Activated T-cell treated with anti-CD3 and anti-CD28 coated beads, Interleukin-2, amount 50 U/mL, for 4 hours (primary cell): ENCODE results near the gene NQO2. TPM values are rescaled to one million over a fixed set of nuclear protein-coding genes. Genes with fewer than 3 reads are reported as not detected.
"Not testable (repeated sequence)": the region's sequence is repeated elsewhere in the genome, so short reads cannot be mapped to it uniquely, and the experiment has no call there.

ENCODE experiments used
- ATAC-seq, 2 donors: fragments of 200-7000 bp; cut with Tn5 transposase; one replicate each; pipeline ENCODE4 v1.10.0; 2021
- DNase-seq: peaks from one replicate; pipeline ENCODE4 v3.0.0-alpha.2; 2020
- H3K27me3 Mint-ChIP-seq: one replicate; pipeline ENCODE4 v1.8.0; 2021; ENCODE audit warnings: low read depth, mixed read lengths
- H3K36me3 Mint-ChIP-seq: one replicate; pipeline ENCODE4 v1.8.0; 2022; ENCODE audit warnings: mixed read lengths; ENCODE audit not compliant: insufficient read depth
- H3K4me1 Mint-ChIP-seq: one replicate; pipeline ENCODE4 v1.8.0; 2021; ENCODE audit warnings: low read depth, mixed read lengths
- H3K4me3 Mint-ChIP-seq: one replicate; pipeline ENCODE4 v1.8.0; 2021; ENCODE audit warnings: mild to moderate bottlenecking, moderate library complexity, mixed read lengths
- H3K9me3 Mint-ChIP-seq: one replicate; pipeline ENCODE4 v1.8.0; 2021; ENCODE audit warnings: mixed read lengths
- total RNA-seq, 3 donors: library from RNA; stranded (reverse); gene quantifications; one replicate each; pipeline ENCODE4 v1.2.1, GENCODE V29; 2021

The NQO2 gene
- total RNA-seq, 3 donors from 2014 or later, result 35.5 to 41.8 (median 38.4) TPM

GRCh38 chr6:3041606-3042005, 41.9 kb downstream of the NQO2 start:
- Mint-ChIP-seq H3K4me1 (no peaks in the 10 kb centered on the region), H3K27me3 (peaks cover 2% of the 10 kb centered on the region), H3K9me3 (no peaks in the 10 kb centered on the region), H3K4me3 (no peak overlapping the region), H3K36me3 (no peaks in the 10 kb centered on the region)
- DNase-seq (no peak), ATAC-seq (no peak)

- Mint-ChIP-seq H3K4me3 (no peak overlapping the region), H3K4me1 (no peaks in the 10 kb centered on the region), H3K27me3 (peaks cover 4% of the 10 kb centered on the region), H3K9me3 (no peaks in the 10 kb centered on the region), H3K36me3 (no peaks in the 10 kb centered on the region)
- DNase-seq, result no peak
- no peak for ATAC-seq
Observed at GRCh38 chr6:3045369-3045768, 45.7 kb downstream of the NQO2 start.

- H3K4me3 Mint-ChIP-seq, result no peak overlapping the region
- DNase-seq, result no peak
- ATAC-seq, result no peak
- no peaks in the 10 kb centered on the region for H3K36me3 Mint-ChIP-seq
- peaks cover 4% of the 10 kb centered on the region for H3K27me3 Mint-ChIP-seq
- no peaks in the 10 kb centered on the region for H3K4me1 Mint-ChIP-seq
- H3K9me3 Mint-ChIP-seq, result no peaks in the 10 kb centered on the region
Observed at GRCh38 chr6:3045777-3046176, 46.1 kb downstream of the NQO2 start.

GRCh38 chr6:3046295-3046694, 46.6 kb downstream of the NQO2 start:
- no peaks in the 10 kb centered on the region for H3K36me3 Mint-ChIP-seq
- ATAC-seq, result no peak
- H3K27me3 Mint-ChIP-seq, result peaks cover 4% of the 10 kb centered on the region
- H3K4me1 Mint-ChIP-seq, result no peaks in the 10 kb centered on the region
- no peak for DNase-seq
- H3K9me3 Mint-ChIP-seq, result no peaks in the 10 kb centered on the region
- H3K4me3 Mint-ChIP-seq, result no peak overlapping the region

DNA sequence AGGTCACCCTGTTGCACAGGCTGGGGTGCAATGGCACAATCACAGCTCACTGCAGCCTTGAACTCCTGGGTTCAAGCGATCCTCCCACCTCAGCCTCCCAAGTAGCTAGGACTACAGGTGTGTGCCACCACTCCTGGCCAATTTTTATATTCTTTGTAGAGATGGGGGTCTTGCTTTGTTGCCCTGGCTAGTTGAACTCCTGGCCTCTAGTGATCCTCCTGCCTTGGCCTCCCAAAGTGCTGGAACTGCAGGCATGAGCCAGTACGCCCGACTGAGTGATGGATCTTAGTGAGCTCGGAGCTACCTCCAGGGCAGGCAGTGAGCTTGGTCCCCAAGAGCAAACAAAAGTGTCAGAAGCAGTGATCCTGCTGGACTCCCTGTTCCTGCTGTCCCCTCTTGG, 48.3 kb downstream of the NQO2 start:
- not testable (repeated sequence) for H3K4me3 Mint-ChIP-seq, H3K36me3 Mint-ChIP-seq, H3K4me1 Mint-ChIP-seq, H3K9me3 Mint-ChIP-seq, H3K27me3 Mint-ChIP-seq, ATAC-seq, DNase-seq

DNA sequence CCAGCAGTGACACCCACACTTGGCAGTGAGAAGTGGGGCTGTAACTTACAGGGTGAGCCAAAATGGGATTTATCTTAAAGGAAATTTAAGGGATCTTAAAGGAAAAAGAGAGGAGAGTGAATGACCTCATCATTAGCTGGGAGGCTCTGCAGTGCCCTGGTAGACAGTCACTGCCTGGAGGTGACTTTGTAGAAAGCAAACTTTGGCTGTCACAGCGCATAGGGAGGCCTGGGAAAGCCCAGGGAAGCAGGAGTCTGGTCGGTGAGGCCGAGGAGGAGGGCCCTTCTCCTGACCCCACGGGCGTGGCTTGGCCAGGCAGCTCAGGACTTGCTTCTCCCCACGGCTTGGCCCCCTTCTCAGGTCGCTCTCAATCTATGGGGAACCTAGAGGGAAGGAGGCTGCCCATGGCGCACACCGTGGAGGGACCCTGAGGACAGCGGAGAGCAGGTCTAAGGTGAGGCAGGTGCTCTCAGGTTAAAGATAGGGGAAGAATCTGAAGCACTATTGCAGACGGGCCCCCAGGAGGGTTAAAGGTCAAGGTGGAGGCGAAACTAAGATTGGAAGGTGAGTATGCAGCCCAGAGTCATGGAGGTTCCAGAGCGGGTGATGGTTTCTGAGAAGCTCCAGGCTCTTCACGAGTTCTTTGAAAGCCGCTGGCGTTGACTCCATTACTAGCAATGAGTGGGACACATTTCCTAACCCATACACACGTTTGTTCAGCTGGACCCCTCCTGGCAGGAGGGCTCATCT, 53.0 kb downstream of the NQO2 start:
- Mint-ChIP-seq H3K27me3 (no peaks in the 10 kb centered on the region), H3K9me3 (no peaks in the 10 kb centered on the region), H3K4me3 (peak overlapping the region; percentile 73), H3K4me1 (peaks cover 12% of the 10 kb centered on the region), H3K36me3 (no peaks in the 10 kb centered on the region)
- no peak for ATAC-seq
- DNase-seq, result no peak

DNA sequence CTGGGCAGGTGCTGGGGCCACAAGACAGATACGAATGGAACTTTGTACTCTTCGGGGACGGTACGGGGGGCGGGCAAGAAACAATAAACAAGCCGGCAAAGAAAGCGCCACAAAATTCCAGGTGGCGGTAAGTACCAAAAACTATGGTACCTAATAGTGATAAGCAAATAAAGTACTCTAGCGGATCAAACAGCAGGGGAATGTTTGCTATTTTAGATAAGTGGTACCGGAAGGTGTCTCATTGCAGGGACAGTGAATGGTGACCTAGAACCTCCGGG, 53.5 kb downstream of the NQO2 start:
- no peaks in the 10 kb centered on the region for H3K27me3 Mint-ChIP-seq
- H3K36me3 Mint-ChIP-seq, result no peaks in the 10 kb centered on the region
- H3K9me3 Mint-ChIP-seq, result no peaks in the 10 kb centered on the region
- peaks cover 12% of the 10 kb centered on the region for H3K4me1 Mint-ChIP-seq
- ATAC-seq, result no peak
- DNase-seq, result no peak
- peak overlapping the region; percentile 73 for H3K4me3 Mint-ChIP-seq

DNA sequence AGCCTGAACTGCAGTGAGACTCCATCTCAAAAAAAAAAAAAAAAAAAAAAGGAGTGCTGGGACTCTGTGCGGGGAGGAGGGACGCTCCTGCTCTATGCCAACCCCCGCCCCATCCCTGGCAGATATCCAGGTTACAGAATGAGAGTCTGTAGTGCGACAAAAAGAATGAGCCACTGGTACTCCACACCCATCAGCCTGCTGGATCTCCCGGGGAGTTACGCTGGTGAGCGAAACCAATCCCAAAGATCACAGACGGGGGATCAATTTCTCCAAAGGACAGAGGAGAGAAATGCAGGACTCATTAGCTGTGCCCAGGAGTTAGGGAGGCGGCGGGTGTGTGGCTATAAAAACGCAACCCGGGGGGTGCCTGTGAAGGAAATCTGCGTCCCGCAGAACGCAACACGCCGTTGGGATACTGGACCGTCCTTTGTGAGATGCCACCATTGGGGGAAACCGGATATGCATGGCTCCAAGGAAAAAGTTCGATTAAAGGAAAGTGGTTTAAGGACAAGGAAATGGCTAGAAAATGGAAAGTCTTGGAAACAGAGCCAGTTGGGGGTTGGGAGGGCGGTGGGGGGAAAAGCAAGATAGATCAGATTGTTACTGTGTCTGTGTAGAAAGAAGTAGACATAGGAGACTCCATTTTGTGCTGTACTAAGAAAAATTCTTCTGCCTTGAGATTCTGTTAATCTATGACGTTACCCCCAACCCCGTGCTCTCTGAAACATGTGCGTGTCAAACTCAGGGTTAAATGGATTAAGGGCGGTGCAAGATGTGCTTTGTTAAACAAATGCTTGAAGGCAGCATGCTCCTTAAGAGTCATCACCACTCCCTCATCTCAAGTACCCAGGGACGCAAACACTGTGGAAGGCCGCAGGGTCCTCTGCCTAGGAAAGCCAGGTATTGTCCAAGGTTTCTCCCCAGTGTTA, 54.8 kb downstream of the NQO2 start:
- not testable (repeated sequence) for ATAC-seq, H3K36me3 Mint-ChIP-seq, H3K27me3 Mint-ChIP-seq, DNase-seq, H3K9me3 Mint-ChIP-seq
- Mint-ChIP-seq H3K4me3 (peak overlapping the region; percentile 73), H3K4me1 (peaks cover 18% of the 10 kb centered on the region)

DNA sequence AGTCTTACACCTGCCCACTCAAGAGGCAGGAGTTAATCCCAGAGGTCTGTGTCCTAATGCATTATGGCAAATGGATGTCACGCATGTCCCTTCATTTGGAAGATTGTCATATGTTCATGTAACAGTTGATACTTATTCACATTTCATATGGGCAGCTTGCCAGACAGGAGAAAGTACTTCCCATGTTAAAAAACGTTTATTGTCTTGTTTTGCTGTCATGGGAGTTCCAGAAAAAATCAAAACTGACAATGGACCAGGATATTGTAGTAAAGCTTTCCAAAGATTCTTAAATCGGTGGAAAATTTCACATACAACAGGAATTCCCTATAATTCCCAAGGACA, 55.4 kb downstream of the NQO2 start:
- H3K4me3 Mint-ChIP-seq, H3K27me3 Mint-ChIP-seq, H3K9me3 Mint-ChIP-seq, H3K36me3 Mint-ChIP-seq, ATAC-seq, DNase-seq: not testable (repeated sequence)
- H3K4me1 Mint-ChIP-seq, result peaks cover 18% of the 10 kb centered on the region

DNA sequence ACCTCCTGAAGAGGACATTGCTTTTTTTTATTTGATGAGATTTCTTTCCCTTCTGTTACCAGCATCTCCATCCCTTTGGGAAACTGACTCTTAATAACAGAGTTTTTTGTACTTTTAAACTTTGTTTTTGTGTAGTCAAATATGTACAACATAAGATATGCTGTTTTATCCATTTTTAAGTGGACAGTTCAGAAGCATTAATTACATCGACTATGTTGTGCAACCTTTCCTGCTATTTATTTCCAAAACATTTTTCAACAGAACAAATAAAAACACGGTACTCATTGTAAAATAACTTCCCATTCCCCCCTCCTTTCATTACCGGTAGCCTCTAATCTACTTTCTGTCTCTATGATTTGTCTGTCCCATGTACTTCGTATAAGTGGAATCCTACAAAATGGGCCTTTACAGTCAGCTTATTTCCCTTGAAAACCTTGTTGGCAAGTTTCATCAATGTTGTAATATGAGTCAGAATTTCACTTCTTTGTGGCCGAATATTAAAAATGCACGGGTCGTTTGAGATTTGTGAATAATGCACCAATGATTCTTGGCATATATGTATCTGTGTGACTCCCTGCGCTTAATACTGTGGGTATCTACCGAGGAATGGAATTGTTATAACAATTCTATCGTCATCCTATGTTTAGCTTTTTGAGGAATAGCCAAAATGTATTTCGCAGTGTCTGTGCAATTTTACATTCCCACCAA, 57.5 kb downstream of the NQO2 start:
- Mint-ChIP-seq H3K9me3 (no peaks in the 10 kb centered on the region), H3K36me3 (no peaks in the 10 kb centered on the region), H3K4me3 (no peak overlapping the region), H3K27me3 (no peaks in the 10 kb centered on the region), H3K4me1 (peaks cover 18% of the 10 kb centered on the region)
- DNase-seq (no peak), ATAC-seq (no peak)

DNA sequence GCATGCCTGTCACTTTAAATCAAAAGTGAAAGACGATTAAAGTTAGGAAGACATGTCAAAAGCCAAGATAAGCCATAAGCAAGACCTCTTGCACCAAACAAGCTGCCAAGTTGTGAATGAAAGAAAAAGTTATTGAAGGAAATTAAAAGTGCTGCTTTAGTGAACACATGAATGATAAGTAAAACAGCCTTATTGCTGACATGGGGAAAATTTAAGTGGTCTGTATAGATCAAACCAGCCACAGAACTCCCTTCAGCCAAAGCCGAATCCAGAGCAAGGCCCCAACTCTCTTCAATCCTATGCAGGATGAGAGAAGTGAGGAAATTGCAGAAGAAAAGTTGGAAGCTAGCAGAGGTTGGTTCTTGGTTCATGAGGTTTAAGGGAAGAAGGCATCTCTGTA, 59.3 kb downstream of the NQO2 start:
- H3K36me3 Mint-ChIP-seq, result no peaks in the 10 kb centered on the region
- DNase-seq (no peak), ATAC-seq (no peak)
- no peaks in the 10 kb centered on the region for H3K9me3 Mint-ChIP-seq
- peaks cover 11% of the 10 kb centered on the region for H3K4me1 Mint-ChIP-seq
- H3K27me3 Mint-ChIP-seq, result no peaks in the 10 kb centered on the region
- H3K4me3 Mint-ChIP-seq, result no peak overlapping the region

- not testable (repeated sequence) for H3K4me3 Mint-ChIP-seq, H3K36me3 Mint-ChIP-seq, ATAC-seq, DNase-seq, H3K27me3 Mint-ChIP-seq, H3K9me3 Mint-ChIP-seq
- H3K4me1 Mint-ChIP-seq, result peaks cover 15% of the 10 kb centered on the region
Observed at GRCh38 chr6:3060092-3060491, 60.4 kb downstream of the NQO2 start.

- peak; percentile 8 to 9 for ATAC-seq
- Mint-ChIP-seq H3K4me1 (peaks cover 24% of the 10 kb centered on the region), H3K4me3 (no peak overlapping the region), H3K36me3 (no peaks in the 10 kb centered on the region), H3K27me3 (no peaks in the 10 kb centered on the region), H3K9me3 (no peaks in the 10 kb centered on the region)
- no peak for DNase-seq
Observed at GRCh38 chr6:3061501-3061941, 61.8 kb downstream of the NQO2 start.

- not testable (repeated sequence) for H3K27me3 Mint-ChIP-seq, H3K9me3 Mint-ChIP-seq, DNase-seq, H3K36me3 Mint-ChIP-seq, ATAC-seq
- peaks cover 35% of the 10 kb centered on the region for H3K4me1 Mint-ChIP-seq
- H3K4me3 Mint-ChIP-seq, result peak overlapping the region; percentile 89
Observed at GRCh38 chr6:3063340-3063732, 63.6 kb downstream of the NQO2 start.
